Right ventricle myocardium superior (tissue), 1 donor: ENCODE data around the gene TNFRSF18. TPM values are rescaled to one million over a fixed set of nuclear protein-coding genes. Genes with fewer than 3 reads are reported as not detected.

Experiments
- ATAC-seq: fragments of 200-7000 bp; cut with Tn5 transposase; one replicate; pipeline ENCODE4 v1.9.1; 2020; ENCODE audit warnings: mild to moderate bottlenecking; ENCODE audit not compliant: poor library complexity
- DNase-seq: peaks from one replicate; pipeline ENCODE4 v3.0.0-alpha.2; 2020
- intact Hi-C: fragments of 100-400 bp; cut with DNase I; formaldehyde crosslinking; loops from one replicate; pipeline ENCODE4 v1.11.2; 2022
- microRNA-seq: library from miRNA; unstranded; fragments of <30 nt; microRNA quantifications from one replicate; pipeline ENCODE4 v1.2.0, GENCODE V29; 2020
- total RNA-seq: library from RNA; stranded (reverse); fragmentation: NEBNext Ultra II Directional; extraction: Animal tissue kit (Norgen Biotek cat#: 25700); gene quantifications from one replicate; pipeline ENCODE4 v1.2.1, GENCODE V29; 2021
- donor health status: DM: no; HTN: yes; CAD: no; lungs with severe emphysema.

Gene TNFRSF18
- total RNA-seq, 1 donor from 2014 or later, result 0.32 TPM

GRCh38 chr1:1162597-1163537 is 43.5 kb downstream of the TNFRSF18 start:
- ATAC-seq (no peak), DNase-seq (no peak)
- intact Hi-C loops, result no loop called here

DNA sequence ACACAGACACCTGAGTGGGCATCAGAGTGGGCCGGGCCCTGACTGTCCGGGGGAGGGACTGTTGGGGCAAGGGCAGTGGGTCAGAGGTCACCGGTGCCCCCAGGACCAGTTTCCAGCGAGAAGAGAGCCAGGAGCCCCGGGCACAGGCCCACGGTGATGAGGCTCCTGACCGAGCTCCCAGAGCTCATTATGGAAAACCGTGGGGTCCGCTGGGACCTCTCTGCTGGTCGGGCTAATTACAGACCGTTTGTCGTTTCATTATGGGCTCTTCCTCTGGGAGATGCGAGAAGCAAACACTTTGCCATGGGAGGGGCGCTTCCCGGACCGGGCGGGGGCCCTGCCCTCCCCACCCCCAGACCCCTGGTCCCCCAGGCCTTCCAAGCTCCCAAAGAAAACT is 44.7 kb downstream of the TNFRSF18 start:
- intact Hi-C loops, result no loop called here

DNA sequence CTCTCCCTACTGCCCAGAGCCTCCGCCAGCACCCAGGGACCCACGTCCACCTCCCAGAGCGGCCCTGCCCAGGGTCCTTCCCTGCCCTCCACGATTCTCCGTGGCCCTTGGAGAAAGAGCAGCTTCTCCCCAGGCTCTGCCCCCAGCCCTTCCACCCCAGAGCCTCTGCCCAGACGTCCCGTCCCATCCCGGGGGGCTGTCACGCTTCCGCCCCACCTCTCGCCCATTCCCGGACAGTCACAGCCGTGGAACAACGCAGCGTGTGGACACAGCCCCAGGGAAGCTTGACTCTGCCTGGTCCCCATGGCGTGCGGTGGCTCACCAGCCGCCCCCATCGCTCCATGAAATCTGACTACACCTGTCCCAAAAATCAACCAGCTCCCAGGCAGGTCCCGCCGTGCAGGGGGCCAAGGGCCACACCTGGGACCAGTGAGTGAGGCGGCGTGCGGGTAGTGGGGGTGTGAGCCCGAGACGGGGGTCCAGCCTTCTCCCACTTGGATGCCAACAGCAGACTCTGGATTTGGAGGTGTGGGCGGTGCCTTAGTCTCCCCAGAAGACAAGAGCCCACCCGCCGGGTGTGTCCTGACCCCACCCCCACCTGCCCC is 45.2 kb downstream of the TNFRSF18 start:
- no peak for DNase-seq
- ATAC-seq, result no peak
- intact Hi-C loops, result no loop called here

More for the DNA sequence above, 44.7 kb downstream of the TNFRSF18 start:
- no peak for DNase-seq
- ATAC-seq, result no peak

- DNase-seq, result no peak
- intact Hi-C loops, result no loop called here
- no peak for ATAC-seq
Measured at GRCh38 chr1:1160281-1160930, 46.0 kb downstream of the TNFRSF18 start.

GRCh38 chr1:1157914-1158710 is 48.3 kb downstream of the TNFRSF18 start:
- peak; percentile 76 for DNase-seq

DNA sequence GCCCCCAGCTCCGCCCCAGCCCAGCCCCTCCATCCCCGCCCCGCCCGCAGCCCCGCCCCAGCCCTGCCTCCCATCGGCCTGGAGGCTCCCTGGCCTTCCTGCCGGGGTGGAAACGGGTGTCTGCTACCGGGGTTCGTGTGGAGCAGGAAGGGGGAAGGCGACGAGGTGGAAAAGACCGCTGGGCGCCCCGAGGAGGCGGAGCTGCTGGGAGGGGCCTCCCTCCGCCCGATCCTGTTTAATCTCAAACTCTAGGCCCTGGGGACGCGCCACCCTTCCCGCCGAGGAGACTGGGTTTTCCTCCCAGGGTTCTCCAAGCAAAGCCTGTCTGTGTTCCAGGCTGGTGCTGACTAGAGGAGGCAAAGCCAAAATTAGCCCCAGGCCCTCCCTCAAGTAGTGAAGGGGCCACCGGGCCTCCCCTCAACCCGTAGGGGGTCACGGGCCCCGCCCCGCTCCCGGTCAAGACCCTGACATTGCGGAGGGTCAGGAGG is 48.9 kb downstream of the TNFRSF18 start:
- DNase-seq, result peak; percentile 93
- intact Hi-C loops, result no loop called here
- ATAC-seq, result peak; percentile 92

More at GRCh38 chr1:1157914-1158710, 48.3 kb downstream of the TNFRSF18 start:
- ATAC-seq, result peak; percentile 73
- intact Hi-C loops, result no loop called here

DNA sequence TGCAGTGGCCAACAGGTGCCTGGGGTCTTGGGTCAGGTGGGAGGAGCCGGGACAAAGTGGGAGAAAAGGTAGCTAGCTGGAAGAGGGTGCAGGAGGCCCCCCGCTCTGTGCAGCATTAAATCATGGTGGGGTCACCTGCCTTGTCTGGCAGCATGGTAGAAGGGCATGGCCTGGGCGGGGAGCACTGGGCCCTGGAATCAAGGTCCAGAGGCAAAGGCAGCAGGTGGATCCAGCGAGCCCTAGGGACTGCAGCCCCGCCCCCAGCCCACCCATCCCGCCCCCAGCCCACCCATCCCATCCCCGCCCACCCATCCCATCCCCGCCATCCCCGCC is 49.4 kb downstream of the TNFRSF18 start:
- intact Hi-C loops, result no loop called here
- DNase-seq (no peak), ATAC-seq (no peak)

GRCh38 chr1:1156140-1157032 is 50.0 kb downstream of the TNFRSF18 start:
- no peak for ATAC-seq

DNA sequence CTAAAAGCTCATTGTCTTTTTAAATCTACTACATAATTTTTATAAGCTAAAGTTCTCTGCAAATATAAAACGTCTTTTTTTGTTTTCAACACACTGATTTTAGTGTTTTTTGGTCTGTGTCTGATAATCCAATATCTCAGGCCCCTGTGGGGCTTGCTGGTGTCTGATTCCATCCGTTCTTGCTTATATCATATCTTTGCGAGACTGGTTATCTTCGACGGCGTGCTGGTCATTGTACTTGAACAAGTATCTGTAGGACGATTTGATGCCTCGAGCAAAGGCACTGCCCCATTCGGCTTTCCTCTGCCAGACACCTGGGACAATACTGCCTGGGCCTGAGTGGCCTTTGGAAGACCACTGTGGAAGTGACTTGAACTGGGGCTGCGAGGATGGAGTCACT is 51.1 kb downstream of the TNFRSF18 start:
- intact Hi-C loops, result no loop called here
- DNase-seq (no peak), ATAC-seq (no peak)

More at GRCh38 chr1:1156140-1157032, 50.0 kb downstream of the TNFRSF18 start:
- no peak for DNase-seq
- intact Hi-C loops, result no loop called here

GRCh38 chr1:1153874-1154273 is 52.5 kb downstream of the TNFRSF18 start:
- ATAC-seq (no peak), DNase-seq (no peak)
- intact Hi-C loops, result no loop called here

Small RNA genes lying within 50 kb of the gene (microRNA-seq; reads per million reads assigned to microRNA genes)
- gene MIR200A, result not detected
- gene MIR200B, result 2.9 reads per million
- 1.6 reads per million for gene MIR429

Other genes with a start within 250 kb of the TNFRSF18 start
- gene NOC2L, start 247.3 kb downstream of the TNFRSF18 start, total RNA-seq, result 42.8 TPM
- gene KLHL17, start 246.0 kb downstream of the TNFRSF18 start, total RNA-seq, result 5.6 TPM
- not detected for gene PLEKHN1, start 240.1 kb downstream of the TNFRSF18 start, total RNA-seq
- gene PERM1, start 224.5 kb downstream of the TNFRSF18 start, total RNA-seq, result 170 TPM
- 27.4 TPM for gene HES4, start 206.5 kb downstream of the TNFRSF18 start, total RNA-seq
- gene ISG15, start 193.1 kb downstream of the TNFRSF18 start, total RNA-seq, result 13.3 TPM
- 12.8 TPM for gene AGRN, start 186.5 kb downstream of the TNFRSF18 start, total RNA-seq
- gene RNF223, start 132.3 kb downstream of the TNFRSF18 start, total RNA-seq, result not detected
- 2.4 TPM for gene C1orf159, start 90.5 kb downstream of the TNFRSF18 start, total RNA-seq
- gene TTLL10, start 32.7 kb downstream of the TNFRSF18 start, total RNA-seq, result 0.22 TPM
- 2.1 TPM for gene TNFRSF4, start 7.6 kb upstream of the TNFRSF18 start, total RNA-seq
- 110 TPM for gene SDF4, start 25.4 kb upstream of the TNFRSF18 start, total RNA-seq
- gene B3GALT6, start 25.6 kb upstream of the TNFRSF18 start, total RNA-seq, result 8.6 TPM
- gene C1QTNF12, start 40.1 kb upstream of the TNFRSF18 start, total RNA-seq, result 0.51 TPM
- 34.7 TPM for gene UBE2J2, start 67.3 kb upstream of the TNFRSF18 start, total RNA-seq
- gene SCNN1D, start 73.8 kb upstream of the TNFRSF18 start, total RNA-seq, result 2.6 TPM
- 56.3 TPM for gene ACAP3, start 101.3 kb upstream of the TNFRSF18 start, total RNA-seq
- 10.6 TPM for gene PUSL1, start 102.0 kb upstream of the TNFRSF18 start, total RNA-seq
- 70.9 TPM for gene INTS11, start 118.1 kb upstream of the TNFRSF18 start, total RNA-seq
- 113 TPM for gene CPTP, start 118.2 kb upstream of the TNFRSF18 start, total RNA-seq
- gene TAS1R3, start 124.7 kb upstream of the TNFRSF18 start, total RNA-seq, result 0.40 TPM
- gene DVL1, start 142.8 kb upstream of the TNFRSF18 start, total RNA-seq, result 126 TPM
- gene MXRA8, start 152.0 kb upstream of the TNFRSF18 start, total RNA-seq, result 21.7 TPM
- gene AURKAIP1, start 168.6 kb upstream of the TNFRSF18 start, total RNA-seq, result 271 TPM
- gene CCNL2, start 192.7 kb upstream of the TNFRSF18 start, total RNA-seq, result 45.7 TPM
- gene MRPL20, start 200.7 kb upstream of the TNFRSF18 start, total RNA-seq, result 144 TPM
- 1.8 TPM for gene ANKRD65, start 214.7 kb upstream of the TNFRSF18 start, total RNA-seq
- 17.1 TPM for gene VWA1, start 229.1 kb upstream of the TNFRSF18 start, total RNA-seq
- gene ATAD3C, start 243.1 kb upstream of the TNFRSF18 start, total RNA-seq, result 0.94 TPM